A549 (cell line): ENCODE results near the gene ARHGAP10. TPM values are rescaled to one million over a fixed set of nuclear protein-coding genes. Genes with fewer than 3 reads are reported as not detected.

Source experiments
- ATAC-seq, 2 experiments: fragments of 200-7000 bp in 1 of 2; fragments of >200 bp in 1 of 2; cut with Nextera tagmentation in 1 of 2; cut with Tn5 transposase in 1 of 2; 3 replicates each; pipeline versions ENCODE4 v1.8.0 to v1.9.1; 2018 to 2020; ENCODE audit warnings: mild to moderate bottlenecking in 1 of 2, moderate library complexity in 1 of 2
- CTCF ChIA-PET: fragments of 300-600 bp; sonication (Branson Sonifier 250); formaldehyde crosslinking; extraction: SDS; loops from one replicate; lab custom pipeline; 2021; ENCODE audit warnings: antibody characterized with exemption, inconsistent platforms; lab: Yijun Ruan, JAX
- POLR2A ChIA-PET: fragments of 350-600 bp; formaldehyde crosslinking; extraction: SDS; loops from one replicate; lab custom pipeline; 2021; ENCODE audit warnings: antibody characterized with exemption, inconsistent platforms; lab: Yijun Ruan, JAX
- DNase-seq, 2 experiments: peaks; one replicate each; pipeline versions ENCODE4 v3.0.0 to v3.0.0-alpha.2; 2011 to 2016; ENCODE audit warnings: low read depth in 1 of 2, low spot score in 1 of 2
- FAIRE-seq: peaks from 2 replicates; lab custom pipeline; 2011; peaks lifted over from hg19 to GRCh38; lab: Jason Lieb, UNC
- H3K27ac ChIP-seq, 2 experiments: fragments of >200 bp; sonication (Bioruptor Twin); formaldehyde crosslinking; 3 replicates each; pipeline ENCODE4 v1.5.1; 2016 to 2017
- H3K4me1 ChIP-seq: fragments of >200 bp; sonication (Bioruptor Twin); formaldehyde crosslinking; 3 replicates; pipeline ENCODE4 v1.6.1; 2016
- H3K4me2 ChIP-seq: fragments of >200 bp; sonication (Bioruptor Twin); formaldehyde crosslinking; 3 replicates; pipeline ENCODE4 v1.6.1; 2016
- H3K4me3 ChIP-seq: fragments of >200 bp; sonication (Bioruptor Twin); formaldehyde crosslinking; 3 replicates; pipeline ENCODE4 v1.5.1; 2016
- H3K9me3 ChIP-seq: fragments of >200 bp; sonication (Bioruptor Twin); formaldehyde crosslinking; 3 replicates; pipeline ENCODE4 v1.6.1; 2016
- BHLHE40 ChIP-seq: IDR thresholded peaks from 2 replicates; pipeline ENCODE4 v1.6.1; 2012; ENCODE audit warnings: low read depth, low read length, inconsistent platforms
- CBX8 ChIP-seq: fragments of 200-600 bp; sonication (generic); IDR thresholded peaks from 2 replicates; pipeline ENCODE4 v1.6.1; 2016
- CEBPB ChIP-seq, 2 experiments: fragments of >200 bp in 1 of 2; sonication (Bioruptor Twin) in 1 of 2; formaldehyde crosslinking in 1 of 2; IDR thresholded peaks; 2 replicates each; pipeline ENCODE4 v1.6.1; 2012 to 2016
- CHD2 ChIP-seq: fragments of 150-350 bp; IDR thresholded peaks from 2 replicates; pipeline ENCODE4 v1.6.1; 2014; ENCODE audit warnings: low read length; ENCODE audit not compliant: partially characterized antibody
- EHF ChIP-seq: fragments of 250-450 bp; sonication (Bioruptor Pico); IDR thresholded peaks from 2 replicates; pipeline ENCODE4 v1.5.0; 2020; ENCODE audit warnings: mild to moderate bottlenecking
- FOXS1 ChIP-seq: fragments of 250-450 bp; sonication (Bioruptor Pico); IDR thresholded peaks from 2 replicates; pipeline ENCODE4 v1.5.0; 2020; ENCODE audit warnings: mild to moderate bottlenecking, moderate library complexity
- GATA3 ChIP-seq: IDR thresholded peaks from 2 replicates; pipeline ENCODE4 v1.6.1; 2012; ENCODE audit warnings: borderline replicate concordance
- HEYL ChIP-seq: fragments of 250-450 bp; sonication (Bioruptor Pico); IDR thresholded peaks from 2 replicates; pipeline ENCODE4 v1.8.0; 2021; ENCODE audit warnings: mild to moderate bottlenecking, moderate library complexity
- HOXA7 ChIP-seq: fragments of 250-450 bp; sonication (Bioruptor Pico); IDR thresholded peaks from 2 replicates; pipeline ENCODE4 v1.5.0; 2020; ENCODE audit warnings: mild to moderate bottlenecking, moderate library complexity
- HOXB5 ChIP-seq: fragments of 250-450 bp; sonication (Bioruptor Pico); IDR thresholded peaks from 2 replicates; pipeline ENCODE4 v1.5.0; 2020; ENCODE audit warnings: mild to moderate bottlenecking, moderate library complexity
- JUNB ChIP-seq: fragments of >200 bp; sonication (Bioruptor Twin); formaldehyde crosslinking; IDR thresholded peaks from 2 replicates; pipeline ENCODE4 v1.6.1; 2016
- KDM1A ChIP-seq: fragments of 200-600 bp; sonication (generic); IDR thresholded peaks from 2 replicates; pipeline ENCODE4 v1.6.1; 2016; ENCODE audit warnings: low read depth, mild to moderate bottlenecking
- MAFK ChIP-seq: fragments of 450-650 bp; IDR thresholded peaks from 2 replicates; pipeline ENCODE4 v1.6.1; 2014; ENCODE audit not compliant: partially characterized antibody
- MAZ ChIP-seq: fragments of 150-350 bp; IDR thresholded peaks from 2 replicates; pipeline ENCODE4 v1.6.1; 2014; ENCODE audit warnings: antibody characterized with exemption, low read depth, low read length, borderline replicate concordance
- NFE2L2 ChIP-seq: fragments of 150-350 bp; conservative IDR thresholded peaks from 2 replicates; pipeline ENCODE4 v1.6.1; 2014; ENCODE audit warnings: low read length
- NR3C1 ChIP-seq: fragments of >200 bp; sonication (Bioruptor Twin); formaldehyde crosslinking; IDR thresholded peaks from 3 replicates; pipeline ENCODE4 v1.6.1; 2017
- POLR2AphosphoS2 ChIP-seq: conservative IDR thresholded peaks from 2 replicates; pipeline ENCODE4 v1.6.1; 2012; ENCODE audit warnings: low read length, improper control_type of control experiment, inconsistent platforms
- RCOR1 ChIP-seq: fragments of 150-350 bp; IDR thresholded peaks from 2 replicates; pipeline ENCODE4 v1.6.1; 2014; ENCODE audit warnings: antibody characterized with exemption, low read length, low read depth
- SMC3 ChIP-seq: fragments of >200 bp; sonication (Bioruptor Twin); formaldehyde crosslinking; IDR thresholded peaks from 3 replicates; pipeline ENCODE4 v1.6.1; 2018; ENCODE audit warnings: inconsistent platforms
- SREBF2 ChIP-seq: fragments of 450-650 bp; IDR thresholded peaks from 2 replicates; pipeline ENCODE4 v1.6.1; 2014; ENCODE audit warnings: mild to moderate bottlenecking, moderate library complexity
- TFCP2L1 ChIP-seq: fragments of 250-450 bp; sonication (Bioruptor Pico); IDR thresholded peaks from 2 replicates; pipeline ENCODE4 v1.5.0; 2021; ENCODE audit warnings: mild to moderate bottlenecking
- ZC3H11A ChIP-seq: fragments of 450-650 bp; IDR thresholded peaks from 2 replicates; pipeline ENCODE4 v1.6.1; 2014; ENCODE audit warnings: antibody characterized with exemption, mild to moderate bottlenecking
- WGBS: methylation state at CpG from one replicate; pipeline ENCODE4 v1.1.6; 2017; ENCODE audit errors: missing lambda C conversion rate; 5-methylcytosine and 5-hydroxymethylcytosine counted together
- polyA plus RNA-seq, 4 experiments: library from polyadenylated mRNA; depleted of rRNA in 3 of 4; stranded (reverse); fragments of >200 nt; fragmentation: RNase III in 1 of 4; extraction: RNeasy Plus Mini Kit Qiagen cat#74134 plus additional on column Dnase treatment in 1 of 4; gene quantifications; 2 replicates in 3 of 4; 3 replicates in 1 of 4; pipeline ENCODE4 v1.2.3, GENCODE V29; 2011 to 2017
- TF ChIP-seq, protein P1 (sequence below): fragments of 250-450 bp; sonication (Bioruptor Pico); IDR thresholded peaks from 2 replicates; pipeline ENCODE4 v1.5.0; 2020; ENCODE audit warnings: low read depth, mild to moderate bottlenecking, moderate library complexity
- TF ChIP-seq, protein P2 (sequence below): fragments of 450-650 bp; IDR thresholded peaks from 2 replicates; pipeline ENCODE4 v1.6.1; 2014; ENCODE audit warnings: antibody characterized with exemption
- TF ChIP-seq, protein P3 (sequence below): fragments of >200 bp; sonication (Bioruptor Twin); formaldehyde crosslinking; IDR thresholded peaks from 3 replicates; pipeline ENCODE4 v1.6.1; 2016
- TF ChIP-seq, protein P4 (sequence below): IDR thresholded peaks from 2 replicates; pipeline ENCODE4 v1.6.1; 2012

ARHGAP10 gene
- polyA plus RNA-seq, 2 of the 4 experiments (the other 2 are of a cell fraction): 7.0 to 7.2 TPM

DNA sequence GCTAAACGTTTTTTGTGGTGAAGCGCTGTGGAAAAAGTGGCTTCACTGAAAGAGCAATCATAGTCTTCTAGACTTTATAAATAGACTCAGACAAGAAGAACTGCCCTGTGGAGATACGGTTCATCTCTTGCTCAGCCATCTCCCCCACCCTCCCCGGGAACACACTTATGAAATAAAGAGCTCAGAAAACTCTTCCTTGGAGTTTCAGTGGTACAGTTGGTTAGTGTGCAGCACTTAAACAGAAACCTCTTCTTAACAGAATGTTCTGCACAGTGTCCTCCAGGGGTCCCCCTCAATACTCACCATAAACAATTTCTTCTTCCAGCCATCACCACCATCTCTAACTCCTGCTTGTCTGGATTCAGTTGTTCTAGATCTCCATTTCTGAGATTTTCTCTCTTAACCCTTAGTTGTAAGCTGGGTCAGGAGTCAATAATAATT is 313.0 kb downstream of the ARHGAP10 start:
- no peaks in the 10 kb centered on the region for H3K4me1 ChIP-seq
- ChIA-PET CTCF (no interaction called here), POLR2A (no interaction called here)
- H3K9me3 ChIP-seq: no peaks in the 10 kb centered on the region
- WGBS: 62% methylated on average over 4 of the region's 4 CpGs
- FAIRE-seq (no peak), DNase-seq (peak in 1 of 2 experiments; percentile 9), ATAC-seq (peak in 1 of 2 experiments; percentile 53; a peak in 2 of 6 replicates)
- H3K4me3 ChIP-seq: no peak overlapping the region
- H3K4me2 ChIP-seq: no peak overlapping the region
- TF ChIP-seq CEBPB (IDR thresholded peaks at IDR 0.05) (no peak), POLR2AphosphoS2 (no peak), ZC3H11A (no peak), NR3C1 (no peak)
- H3K27ac ChIP-seq: no peak overlapping the region

DNA sequence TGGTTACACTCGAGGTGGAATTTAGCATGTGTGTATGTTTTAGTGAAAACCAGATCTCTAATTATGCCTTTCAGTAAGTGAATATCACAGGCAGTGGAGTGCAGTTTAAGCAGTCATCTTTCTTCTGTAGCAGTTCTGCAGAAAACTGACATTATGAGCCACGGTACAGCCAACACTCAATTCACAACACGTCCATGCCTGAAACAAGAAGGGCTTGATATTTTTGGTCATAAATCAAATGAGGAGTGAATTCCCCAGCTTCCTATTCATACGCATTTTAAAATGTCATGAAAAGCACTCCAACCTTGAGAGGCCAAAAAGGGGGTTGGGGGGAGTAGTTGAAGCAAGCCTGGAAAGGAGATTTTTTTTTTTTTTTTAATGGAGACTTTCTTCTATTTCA is 316.7 kb downstream of the ARHGAP10 start:
- Histone ChIP-seq H3K9me3 (no peaks in the 10 kb centered on the region), H3K4me2 (no peak overlapping the region), H3K4me3 (no peak overlapping the region), H3K4me1 (no peaks in the 10 kb centered on the region)
- ChIA-PET POLR2A (no interaction called here), CTCF (no interaction called here)
- no peak for DNase-seq
- no peak for TF ChIP-seq TFCP2L1 (CRISPR knock-in tag)
- TF ChIP-seq ZC3H11A: no peak
- no peak for TF ChIP-seq JUNB
- TF ChIP-seq CBX8: no peak
- TF ChIP-seq, protein P1, sequence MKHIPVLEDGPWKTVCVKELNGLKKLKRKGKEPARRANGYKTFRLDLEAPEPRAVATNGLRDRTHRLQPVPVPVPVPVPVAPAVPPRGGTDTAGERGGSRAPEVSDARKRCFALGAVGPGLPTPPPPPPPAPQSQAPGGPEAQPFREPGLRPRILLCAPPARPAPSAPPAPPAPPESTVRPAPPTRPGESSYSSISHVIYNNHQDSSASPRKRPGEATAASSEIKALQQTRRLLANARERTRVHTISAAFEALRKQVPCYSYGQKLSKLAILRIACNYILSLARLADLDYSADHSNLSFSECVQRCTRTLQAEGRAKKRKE: no peak
- TF ChIP-seq RCOR1: no peak
- TF ChIP-seq CHD2: no peak
- TF ChIP-seq MAZ: no peak
- TF ChIP-seq SREBF2: no peak
- TF ChIP-seq, protein P2, sequence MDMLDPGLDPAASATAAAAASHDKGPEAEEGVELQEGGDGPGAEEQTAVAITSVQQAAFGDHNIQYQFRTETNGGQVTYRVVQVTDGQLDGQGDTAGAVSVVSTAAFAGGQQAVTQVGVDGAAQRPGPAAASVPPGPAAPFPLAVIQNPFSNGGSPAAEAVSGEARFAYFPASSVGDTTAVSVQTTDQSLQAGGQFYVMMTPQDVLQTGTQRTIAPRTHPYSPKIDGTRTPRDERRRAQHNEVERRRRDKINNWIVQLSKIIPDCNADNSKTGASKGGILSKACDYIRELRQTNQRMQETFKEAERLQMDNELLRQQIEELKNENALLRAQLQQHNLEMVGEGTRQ: no peak
- no peak for TF ChIP-seq SMC3
- no peak for TF ChIP-seq MAFK
- TF ChIP-seq BHLHE40: no peak
- TF ChIP-seq, all 56 proteins: peak for 0
- H3K27ac ChIP-seq: no peak overlapping the region
- FAIRE-seq: no peak
- no peak for ATAC-seq
- 89% methylated on average over 4 of the region's 4 CpGs for WGBS

DNA sequence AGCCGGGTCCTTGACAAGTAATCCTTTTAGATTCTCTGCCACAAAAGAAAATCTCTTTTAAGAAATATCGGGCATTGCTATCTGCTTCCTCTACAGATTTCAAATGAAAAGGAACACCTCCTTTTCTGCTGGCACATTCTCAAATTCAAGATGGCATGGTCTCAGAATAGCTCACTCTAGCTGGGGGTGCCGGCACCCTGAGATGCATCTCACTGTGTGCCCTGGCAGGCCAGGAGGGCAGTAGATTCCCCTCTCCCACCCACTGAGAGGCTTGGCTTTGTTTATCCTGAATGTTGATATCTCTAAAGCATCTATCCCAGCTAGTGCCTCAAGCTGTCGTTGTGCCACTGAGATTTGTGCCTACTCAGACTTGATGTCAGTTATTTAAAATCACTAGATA is 319.5 kb downstream of the ARHGAP10 start:
- Histone ChIP-seq H3K9me3 (no peaks in the 10 kb centered on the region), H3K4me2 (no peak overlapping the region), H3K27ac (no peak overlapping the region), H3K4me3 (no peak overlapping the region), H3K4me1 (0 out of 3 replicates have a peak, but pooled peaks cover 4% of the 10 kb centered on the region)
- 84% methylated on average over 4 of the region's 4 CpGs for WGBS
- ChIA-PET CTCF (no interaction called here), POLR2A (no interaction called here)
- DNase-seq (no peak), FAIRE-seq (no peak), ATAC-seq (no peak)
- TF ChIP-seq HEYL (CRISPR knock-in tag) (no peak), HOXB5 (CRISPR knock-in tag) (no peak)
- TF ChIP-seq, all 56 proteins: peak for 0

DNA sequence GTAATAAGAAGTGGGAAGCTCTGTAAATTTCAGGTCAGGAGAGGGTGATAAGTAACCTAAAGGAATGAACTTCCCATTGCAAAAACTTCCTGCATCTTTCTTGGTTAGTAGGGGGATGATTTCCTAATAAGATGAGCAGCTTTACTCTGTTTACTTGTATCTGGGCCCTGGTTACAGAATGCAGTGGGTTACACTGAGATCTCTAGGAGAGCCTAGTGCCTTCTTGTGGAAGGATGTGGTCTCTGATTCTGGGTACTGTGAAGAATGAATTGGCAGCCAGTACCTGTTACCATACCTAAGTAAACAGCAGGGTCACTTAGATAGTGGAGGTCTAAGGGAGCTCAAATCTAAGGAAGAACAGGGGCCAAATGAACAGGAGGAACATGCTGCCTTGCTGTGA is 320.6 kb downstream of the ARHGAP10 start:
- no peak for FAIRE-seq
- CTCF ChIA-PET: no interaction called here
- DNase-seq: no peak
- H3K27ac ChIP-seq: no peak overlapping the region
- no peak overlapping the region for H3K4me3 ChIP-seq
- H3K9me3 ChIP-seq: no peaks in the 10 kb centered on the region
- H3K4me1 ChIP-seq: 0 out of 3 replicates have a peak, but pooled peaks cover 4% of the 10 kb centered on the region
- ATAC-seq: no peak
- POLR2A ChIA-PET: no interaction called here
- no peak for TF ChIP-seq JUNB
- TF ChIP-seq SMC3: no peak
- no peak for TF ChIP-seq NFE2L2
- no peak for TF ChIP-seq EHF (CRISPR knock-in tag)
- TF ChIP-seq MAZ: no peak
- no peak for TF ChIP-seq FOXS1
- TF ChIP-seq, protein P3, sequence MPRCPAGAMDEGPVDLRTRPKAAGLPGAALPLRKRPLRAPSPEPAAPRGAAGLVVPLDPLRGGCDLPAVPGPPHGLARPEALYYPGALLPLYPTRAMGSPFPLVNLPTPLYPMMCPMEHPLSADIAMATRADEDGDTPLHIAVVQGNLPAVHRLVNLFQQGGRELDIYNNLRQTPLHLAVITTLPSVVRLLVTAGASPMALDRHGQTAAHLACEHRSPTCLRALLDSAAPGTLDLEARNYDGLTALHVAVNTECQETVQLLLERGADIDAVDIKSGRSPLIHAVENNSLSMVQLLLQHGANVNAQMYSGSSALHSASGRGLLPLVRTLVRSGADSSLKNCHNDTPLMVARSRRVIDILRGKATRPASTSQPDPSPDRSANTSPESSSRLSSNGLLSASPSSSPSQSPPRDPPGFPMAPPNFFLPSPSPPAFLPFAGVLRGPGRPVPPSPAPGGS: no peak
- no peak for TF ChIP-seq KDM1A
- TF ChIP-seq, protein P4, sequence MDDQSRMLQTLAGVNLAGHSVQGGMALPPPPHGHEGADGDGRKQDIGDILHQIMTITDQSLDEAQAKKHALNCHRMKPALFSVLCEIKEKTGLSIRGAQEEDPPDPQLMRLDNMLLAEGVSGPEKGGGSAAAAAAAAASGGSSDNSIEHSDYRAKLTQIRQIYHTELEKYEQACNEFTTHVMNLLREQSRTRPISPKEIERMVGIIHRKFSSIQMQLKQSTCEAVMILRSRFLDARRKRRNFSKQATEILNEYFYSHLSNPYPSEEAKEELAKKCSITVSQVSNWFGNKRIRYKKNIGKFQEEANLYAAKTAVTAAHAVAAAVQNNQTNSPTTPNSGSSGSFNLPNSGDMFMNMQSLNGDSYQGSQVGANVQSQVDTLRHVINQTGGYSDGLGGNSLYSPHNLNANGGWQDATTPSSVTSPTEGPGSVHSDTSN: no peak
- TF ChIP-seq HOXA7 (CRISPR knock-in tag): no peak
- no peak for TF ChIP-seq NR3C1
- TF ChIP-seq BHLHE40: no peak
- TF ChIP-seq HEYL (CRISPR knock-in tag): no peak
- no peak for TF ChIP-seq GATA3
- TF ChIP-seq ZC3H11A: no peak
- TF ChIP-seq CEBPB (IDR thresholded peaks at IDR 0.05): no peak
- no peak overlapping the region for H3K4me2 ChIP-seq
